ENCODE measurements around the gene LTK.

Gene LTK

GRCh38 chr15:41523097-41523496 is 9.5 kb upstream of the LTK start:
- no peak for DNase-seq

GRCh38 chr15:41521614-41522013 is 8.0 kb upstream of the LTK start:
- no peak for DNase-seq

- DNase-seq: no peak
Observed at GRCh38 chr15:41520636-41521035, 7.0 kb upstream of the LTK start.

- DNase-seq: no peak
Observed at GRCh38 chr15:41517895-41518449, 4.3 kb upstream of the LTK start.

- peak; percentile 66 for DNase-seq
Observed at GRCh38 chr15:41512940-41513505, 604 bp downstream of the LTK start.

- peak; percentile 61 for DNase-seq
Observed at GRCh38 chr15:41512512-41512939, 1.1 kb downstream of the LTK start.

- peak; percentile 52 for DNase-seq
Observed at GRCh38 chr15:41511899-41512369, 1.7 kb downstream of the LTK start.

- peak; percentile 38 for DNase-seq
Observed at GRCh38 chr15:41511331-41511898, 2.2 kb downstream of the LTK start.

GRCh38 chr15:41510728-41511127 is 2.9 kb downstream of the LTK start:
- peak; percentile 22 for DNase-seq

- DNase-seq: no peak
Observed at GRCh38 chr15:41507820-41508290, 5.8 kb downstream of the LTK start.

- no peak for DNase-seq
Observed at GRCh38 chr15:41506796-41507341, 6.8 kb downstream of the LTK start.

- no peak for DNase-seq
Observed at GRCh38 chr15:41505776-41506175, 7.9 kb downstream of the LTK start.

- DNase-seq: no peak
Observed at GRCh38 chr15:41504751-41505492, 8.7 kb downstream of the LTK start.

GRCh38 chr15:41503669-41504010 is 10.0 kb downstream of the LTK start:
- no peak for DNase-seq

- no peak for DNase-seq
Observed at GRCh38 chr15:41502795-41503668, 10.6 kb downstream of the LTK start.

- DNase-seq: peak; percentile 60
Observed at GRCh38 chr15:41501931-41502794, 11.5 kb downstream of the LTK start.

- DNase-seq: peak; percentile 67
Observed at GRCh38 chr15:41501191-41501917, 12.3 kb downstream of the LTK start.

- no peak for DNase-seq
Observed at GRCh38 chr15:41499109-41499851, 14.3 kb downstream of the LTK start.

GRCh38 chr15:41498657-41499056 is 15.0 kb downstream of the LTK start:
- no peak for DNase-seq

Data from retina (tissue), 1 donor.